HG03457 (cell line): ENCODE results near the gene ZMIZ2.
"Not testable (repeated sequence)": the region's sequence is repeated elsewhere in the genome, so short reads cannot be mapped to it uniquely, and the experiment has no call there.

ENCODE experiments used
- ATAC-seq: cut with Tn5 transposase; IDR thresholded peaks from one replicate; pipeline ENCODE4 v1.9.1; 2021; ENCODE audit warnings: moderate number of reproducible peaks; ENCODE audit not compliant: unreplicated experiment

The ZMIZ2 gene

GRCh38 chr7:44801890-44802289 is 53.2 kb downstream of the ZMIZ2 start:
- ATAC-seq: no peak

GRCh38 chr7:44802418-44803025 is 53.9 kb downstream of the ZMIZ2 start:
- ATAC-seq: no peak

- not testable (repeated sequence) for ATAC-seq
Observed at GRCh38 chr7:44803828-44804519, 55.3 kb downstream of the ZMIZ2 start.

- no peak for ATAC-seq
Observed at GRCh38 chr7:44805950-44806349, 57.3 kb downstream of the ZMIZ2 start.

- no peak for ATAC-seq
Observed at GRCh38 chr7:44808914-44809393, 60.3 kb downstream of the ZMIZ2 start.

GRCh38 chr7:44811093-44811492 is 62.4 kb downstream of the ZMIZ2 start:
- no peak for ATAC-seq

- no peak for ATAC-seq
Observed at GRCh38 chr7:44811571-44811970, 62.9 kb downstream of the ZMIZ2 start.

GRCh38 chr7:44814919-44815318 is 66.3 kb downstream of the ZMIZ2 start:
- ATAC-seq: no peak

GRCh38 chr7:44819292-44819691 is 70.6 kb downstream of the ZMIZ2 start:
- ATAC-seq: no peak
